ENCODE data around the gene CFHR4. TPM values are rescaled to one million over a fixed set of nuclear protein-coding genes. Genes with fewer than 3 reads are reported as not detected.
"Not testable (repeated sequence)": the region's sequence is repeated elsewhere in the genome, so short reads cannot be mapped to it uniquely, and the experiment has no call there.

Gene CFHR4
- total RNA-seq (2012; rRNA removed) (not detected in 2 replicates), polyA plus RNA-seq (2012; rRNA removed) (not detected in 2 replicates), Bru-seq, nascent RNA (not detected), BruChase-seq, experiment 1, labeled RNA remaining after a 6-hour chase (not detected), BruChase-seq, experiment 2, labeled RNA remaining after a 2-hour chase (not detected)
- polyA plus RNA-seq (2012; cell fraction: cytosol; rRNA removed): not detected in 2 replicates
- not detected in 2 replicates for polyA plus RNA-seq (2012; cell fraction: nucleus; rRNA removed; ENCODE audit: low replicate concordance)
- long read RNA-seq: 0 reads

- dilution Hi-C loops (cut with HindIII; ENCODE audit: low sequenced_read_pairs, unreplicated experiment): no loop called here
Measured at GRCh38 chr1:196887515-196888239, at the start of gene CFHR4. TSS of gene CFHR4 (plus strand) at chr1:196888052. CDS start at chr1:196888151, 99 bp downstream.

GRCh38 chr1:196849613-196850492, 38.0 kb upstream of the CFHR4 start:
- H4K5ac ChIP-seq (ENCODE audit: low read depth, low read length); H4K91ac ChIP-seq (ENCODE audit: insufficient read depth, low read depth, low read length); H3K9me1 ChIP-seq (ENCODE audit: insufficient read depth, low read length); H2AK5ac ChIP-seq (ENCODE audit: low read depth, low read length); CTCF ChIA-PET; H2AFZ ChIP-seq (replicated peaks; ENCODE audit: low read length, poor library complexity); H3K14ac ChIP-seq (replicated peaks; ENCODE audit: low read depth, low read length); H2AK9ac ChIP-seq (replicated peaks; ENCODE audit: low read depth, low read length, poor library complexity); H3K4me2 ChIP-seq (ENCODE audit: low read depth, low read length); H3K4me3 ChIP-seq (ENCODE audit: insufficient read depth, low read depth, low read length); H4K20me1 ChIP-seq (ENCODE audit: insufficient read depth, low read length); H3K36me3 ChIP-seq (ENCODE audit: control insufficient read depth, insufficient read depth, low read length); H3K4me1 ChIP-seq (ENCODE audit: control insufficient read depth, insufficient read depth, low read length); in situ Hi-C loops (cut with MboI; ENCODE audit: low sequenced_read_pairs); H3K56ac ChIP-seq (ENCODE audit: extremely low read depth, insufficient read depth, low read length); H2BK20ac ChIP-seq (ENCODE audit: low read depth, low read length); H2BK120ac ChIP-seq (ENCODE audit: low read depth, low read length); dilution Hi-C loops (cut with HindIII; ENCODE audit: low sequenced_read_pairs, unreplicated experiment); ATAC-seq (ENCODE audit: low read depth); intact Hi-C loops (cut with micrococcal nuclease); H4K8ac ChIP-seq (ENCODE audit: low read depth in 2 of 2, low read length in 2 of 2); H3K27ac ChIP-seq (ENCODE audit: insufficient read depth, low read length); H3K79me1 ChIP-seq (ENCODE audit: low read depth in 1 of 2, low read length in 2 of 2); H3K4ac ChIP-seq (ENCODE audit: low read depth, low read length); H3K18ac ChIP-seq (ENCODE audit: low read depth, low read length); H3K23ac ChIP-seq (ENCODE audit: low read depth, low read length); POLR2A ChIA-PET (ENCODE audit: unreplicated experiment); H3K9me3 ChIP-seq (ENCODE audit: control insufficient read depth, insufficient read depth, low read length); DNase-seq; BruUV-seq (replicated peaks); H3K27me3 ChIP-seq (ENCODE audit: control insufficient read depth, insufficient read depth, low read length); H3K9ac ChIP-seq (ENCODE audit: low read depth, low read length); H2BK5ac ChIP-seq (ENCODE audit: low read depth, low read length, poor library complexity, severe bottlenecking); H2BK15ac ChIP-seq (ENCODE audit: low read depth, low read length): not testable (repeated sequence)
- no CpG with 5 or more reads among the region's 4 CpGs for WGBS, 2 experiments (ENCODE audit: extremely low coverage in 2 of 2, insufficient read length in 1 of 2)

More at GRCh38 chr1:196887515-196888239, at the start of gene CFHR4:
- Histone ChIP-seq H3K9me1 (ENCODE audit: insufficient read depth, low read length) (no peaks in the 10 kb centered on the region), H3K56ac (ENCODE audit: extremely low read depth, insufficient read depth, low read length) (no peak within 1 kb of the TSS), H4K91ac (ENCODE audit: insufficient read depth, low read depth, low read length) (no peak within 1 kb of the TSS), H2AK9ac (replicated peaks; ENCODE audit: low read depth, low read length, poor library complexity) (no peak within 1 kb of the TSS), H3K79me1 (ENCODE audit: low read depth in 1 of 2, low read length in 2 of 2) (no peaks in the 10 kb centered on the region), H3K4ac (ENCODE audit: low read depth, low read length) (no peak within 1 kb of the TSS), H3K9ac (ENCODE audit: low read depth, low read length) (no peak within 1 kb of the TSS), H3K4me3 (ENCODE audit: insufficient read depth, low read depth, low read length) (no peak within 1 kb of the TSS), H3K9me3 (ENCODE audit: control insufficient read depth, insufficient read depth, low read length) (no peaks in the 10 kb centered on the region), H2BK120ac (ENCODE audit: low read depth, low read length) (no peak within 1 kb of the TSS), H3K18ac (ENCODE audit: low read depth, low read length) (no peak within 1 kb of the TSS), H3K27ac (ENCODE audit: insufficient read depth, low read length) (no peak within 1 kb of the TSS), H3K36me3 (ENCODE audit: control insufficient read depth, insufficient read depth, low read length) (no peaks in the 10 kb centered on the region), H2AK5ac (ENCODE audit: low read depth, low read length) (no peak within 1 kb of the TSS), H3K4me1 (ENCODE audit: control insufficient read depth, insufficient read depth, low read length) (no peaks in the 10 kb centered on the region), H4K20me1 (ENCODE audit: insufficient read depth, low read length) (no peaks in the 10 kb centered on the region), H3K4me2 (ENCODE audit: low read depth, low read length) (no peak within 1 kb of the TSS), H3K14ac (replicated peaks; ENCODE audit: low read depth, low read length) (no peak within 1 kb of the TSS), H4K5ac (ENCODE audit: low read depth, low read length) (no peak within 1 kb of the TSS), H2BK15ac (ENCODE audit: low read depth, low read length) (no peak within 1 kb of the TSS), H2BK5ac (ENCODE audit: low read depth, low read length, poor library complexity, severe bottlenecking) (no peak within 1 kb of the TSS), H2BK20ac (ENCODE audit: low read depth, low read length) (no peak within 1 kb of the TSS), H4K8ac (ENCODE audit: low read depth in 2 of 2, low read length in 2 of 2) (no peak within 1 kb of the TSS), H3K27me3 (ENCODE audit: control insufficient read depth, insufficient read depth, low read length) (no peaks in the 10 kb centered on the region), H3K23ac (ENCODE audit: low read depth, low read length) (no peak within 1 kb of the TSS), H2AFZ (replicated peaks; ENCODE audit: low read length, poor library complexity) (no peak within 1 kb of the TSS)
- in situ Hi-C loops (cut with MboI; ENCODE audit: low sequenced_read_pairs) (no loop called here), intact Hi-C loops (cut with micrococcal nuclease) (no loop called here)
- CTCF ChIA-PET: no interaction called here
- POLR2A ChIA-PET (ENCODE audit: unreplicated experiment): no interaction called here
- no peak for TF ChIP-seq POLR2A (IDR thresholded peaks at IDR 0.05; ENCODE audit: low read depth, low read length)
- no TSS peak for BruUV-seq (replicated peaks)
- DNase-seq (no peak), ATAC-seq (ENCODE audit: low read depth) (no peak)
